Coronary artery (tissue), 2 donors: ENCODE results near the gene TMEM237.

Experiments
- DNase-seq: peaks from one replicate; pipeline ENCODE4 v3.0.0-alpha.2; 2017; ENCODE audit warnings: low spot score
- H3K27ac ChIP-seq, 2 donors: fragments of 200-600 bp; sonication (generic); one replicate each; pipeline ENCODE4 v1.5.1; 2016 to 2019
- H3K4me3 ChIP-seq: fragments of 200-600 bp; sonication (generic); 2 replicates; pipeline ENCODE4 v1.5.1; 2016; ENCODE audit warnings: mild to moderate bottlenecking, moderate library complexity
- TF ChIP-seq, protein P1 (sequence below): fragments of 200-600 bp; sonication (generic); IDR thresholded peaks from one replicate; pipeline ENCODE4 v1.5.1; 2019; ENCODE audit warnings: antibody characterized with exemption

Gene TMEM237

DNA sequence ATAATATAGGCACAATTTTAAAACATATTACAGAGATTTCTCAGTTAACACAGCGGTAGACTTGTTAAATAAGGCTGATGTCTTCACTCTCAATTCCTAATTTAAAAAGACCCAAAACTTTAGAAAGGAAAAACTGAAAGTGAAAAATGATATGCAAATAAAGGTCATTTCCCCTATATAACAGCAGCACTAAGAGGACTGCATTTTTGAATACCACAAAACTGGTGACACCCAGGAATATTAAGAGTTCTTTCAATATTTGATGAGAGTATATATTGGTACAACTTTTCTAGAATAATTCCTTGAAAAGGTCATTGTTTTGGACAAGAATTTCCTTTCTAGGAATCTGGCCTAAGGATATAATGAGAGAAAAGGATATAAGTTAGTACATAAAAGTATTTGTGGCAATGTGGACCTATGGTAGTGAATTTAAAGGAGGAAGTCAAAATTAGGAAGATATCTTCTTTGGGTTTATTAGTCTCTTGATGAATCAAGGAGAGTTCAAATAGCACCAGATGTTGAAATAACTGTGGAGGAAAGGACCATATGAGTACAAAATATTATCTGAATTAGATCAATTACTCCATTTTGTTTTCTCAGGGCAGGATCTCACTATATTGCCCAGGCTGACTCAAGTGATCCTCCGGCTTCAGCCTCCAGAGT lies 70.3 kb downstream of the TMEM237 start:
- H3K4me3 ChIP-seq = no peak overlapping the region
- TF ChIP-seq, protein P1, sequence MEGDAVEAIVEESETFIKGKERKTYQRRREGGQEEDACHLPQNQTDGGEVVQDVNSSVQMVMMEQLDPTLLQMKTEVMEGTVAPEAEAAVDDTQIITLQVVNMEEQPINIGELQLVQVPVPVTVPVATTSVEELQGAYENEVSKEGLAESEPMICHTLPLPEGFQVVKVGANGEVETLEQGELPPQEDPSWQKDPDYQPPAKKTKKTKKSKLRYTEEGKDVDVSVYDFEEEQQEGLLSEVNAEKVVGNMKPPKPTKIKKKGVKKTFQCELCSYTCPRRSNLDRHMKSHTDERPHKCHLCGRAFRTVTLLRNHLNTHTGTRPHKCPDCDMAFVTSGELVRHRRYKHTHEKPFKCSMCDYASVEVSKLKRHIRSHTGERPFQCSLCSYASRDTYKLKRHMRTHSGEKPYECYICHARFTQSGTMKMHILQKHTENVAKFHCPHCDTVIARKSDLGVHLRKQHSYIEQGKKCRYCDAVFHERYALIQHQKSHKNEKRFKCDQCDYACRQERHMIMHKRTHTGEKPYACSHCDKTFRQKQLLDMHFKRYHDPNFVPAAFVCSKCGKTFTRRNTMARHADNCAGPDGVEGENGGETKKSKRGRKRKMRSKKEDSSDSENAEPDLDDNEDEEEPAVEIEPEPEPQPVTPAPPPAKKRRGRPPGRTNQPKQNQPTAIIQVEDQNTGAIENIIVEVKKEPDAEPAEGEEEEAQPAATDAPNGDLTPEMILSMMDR = no peak
- no peak for DNase-seq
- no peak overlapping the region for H3K27ac ChIP-seq
